ENCODE measurements around the gene INTS11. TPM values are rescaled to one million over a fixed set of nuclear protein-coding genes. Genes with fewer than 3 reads are reported as not detected.

Gene INTS11
- total and polyA plus RNA-seq, 8 donors = 59.5 to 520 (median 143) TPM

- Histone ChIP-seq H3K27me3 (peaks cover 0 to 24% (median 0%) of the 10 kb centered on the region in 3 donors), H3K36me3 (no peaks in the 10 kb centered on the region), H3K4me3 (no peak overlapping the region), H3K4me1 (peaks cover 12 to 25% (median 17%) of the 10 kb centered on the region in 4 donors), H3K9me3 (no peaks in the 10 kb centered on the region), H3K27ac (peak overlapping the region; percentile 70 to 79 (median 77))
- TF ChIP-seq CTCF (IDR thresholded peaks at IDR 0.05) (no peak), POLR2AphosphoS5 (IDR thresholded peaks at IDR 0.05) (peak in 1 of 3 donors; percentile 6)
- intact Hi-C loops (cut with DNase I; ENCODE audit: low total_unique reads) = no loop called here
- DNase-seq = peak; percentile 83 to 98
- 22 to 52% (median 32%) methylated on average over 7 to 26 of the region's 26 CpGs for WGBS, 5 donors
These were observed 42.7 kb downstream of the INTS11 start for GRCh38 chr1:1281533-1282321.

GRCh38 chr1:1280782-1281481 is 43.5 kb downstream of the INTS11 start:
- intact Hi-C loops (cut with DNase I; ENCODE audit: low total_unique reads) = no loop called here
- WGBS, 5 donors = 76 to 92% (median 88%) methylated on average over 9 to 21 of the region's 21 CpGs
- Histone ChIP-seq H3K27me3 (peaks cover 0 to 17% (median 0%) of the 10 kb centered on the region in 3 donors), H3K4me1 (peaks cover 12 to 23% (median 17%) of the 10 kb centered on the region in 4 donors), H3K27ac (peak overlapping the region in 4 of 5 donors; percentile 70 to 78 (median 76)), H3K9me3 (no peaks in the 10 kb centered on the region), H3K36me3 (no peaks in the 10 kb centered on the region), H3K4me3 (no peak overlapping the region)
- DNase-seq = no peak
- no peak for TF ChIP-seq POLR2A (IDR thresholded peaks at IDR 0.05)
- TF ChIP-seq CTCF (IDR thresholded peaks at IDR 0.05) = no peak
- no peak for TF ChIP-seq POLR2AphosphoS5 (IDR thresholded peaks at IDR 0.05)
- no peak for TF ChIP-seq EP300 (IDR thresholded peaks at IDR 0.05)

- DNase-seq = no peak
- H3K4me1 ChIP-seq = peaks cover 12 to 35% (median 28%) of the 10 kb centered on the region in 4 donors
- intact Hi-C loops (cut with DNase I; ENCODE audit: low total_unique reads) = no loop called here
These were observed 45.4 kb downstream of the INTS11 start for GRCh38 chr1:1279028-1279427.

More at GRCh38 chr1:1279028-1279427, 45.4 kb downstream of the INTS11 start:
- WGBS, 5 donors = 90 to 93% (median 92%) methylated on average over 16 to 17 of the region's 17 CpGs
- Histone ChIP-seq H3K36me3 (no peaks in the 10 kb centered on the region), H3K4me3 (no peak overlapping the region), H3K9me3 (no peaks in the 10 kb centered on the region), H3K27ac (no peak overlapping the region), H3K27me3 (no peaks in the 10 kb centered on the region)
- TF ChIP-seq CTCF (IDR thresholded peaks at IDR 0.05) (no peak), POLR2A (IDR thresholded peaks at IDR 0.05) (no peak), POLR2AphosphoS5 (IDR thresholded peaks at IDR 0.05) (no peak), EP300 (IDR thresholded peaks at IDR 0.05) (no peak)

Measured in stomach (tissue), 9 donors.